ENCODE results near the gene TAF4B. TPM values are rescaled to one million over a fixed set of nuclear protein-coding genes. Genes with fewer than 3 reads are reported as not detected.

The TAF4B gene
- total and polyA plus RNA-seq, 10 of the 15 experiments (the other 5 are each of a cell fraction or from before 2014, with no cell fraction given) = 2.3 to 15.0 (median 12.2) TPM

DNA sequence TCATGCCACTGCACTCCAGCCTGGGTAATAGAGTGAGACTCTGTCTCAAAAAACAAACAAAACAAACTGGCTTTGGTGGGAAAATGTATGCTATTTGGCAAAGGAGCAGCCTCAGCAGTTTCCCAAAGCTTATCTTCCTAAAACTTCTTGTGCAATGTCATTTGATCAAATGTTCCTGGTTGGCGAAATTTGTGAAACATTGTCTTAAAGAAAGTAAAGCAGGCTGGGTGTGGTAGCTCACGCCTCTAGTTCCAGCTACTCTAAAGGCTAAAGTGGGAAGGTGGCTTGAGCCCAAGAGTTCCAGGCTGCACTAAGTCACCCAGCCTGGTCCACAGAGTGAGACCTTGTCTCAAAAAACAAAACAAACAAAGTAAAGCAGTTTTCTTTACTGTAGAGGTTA, 17.3 kb upstream of the TAF4B start:
- WGBS (ENCODE audit: insufficient coverage, insufficient replicate concordance, low lambda C conversion rate, missing lambda C conversion rate) = 85% methylated on average over 2 of the region's 2 CpGs
- Histone ChIP-seq H4K20me1 (ENCODE audit: control insufficient read depth, insufficient read depth) (no peaks in the 10 kb centered on the region), H3K9me3 (replicated peaks; ENCODE audit: control insufficient read depth, insufficient read depth, low read length) (no peaks in the 10 kb centered on the region), H3K27me3 (replicated peaks in 1 of 2; ENCODE audit: control insufficient read depth in 2 of 2, insufficient read depth in 2 of 2, low read length in 1 of 2) (no peaks in the 10 kb centered on the region), H3K4me3 (no peak overlapping the region), H2AFZ (ENCODE audit: control insufficient read depth, low read depth, low read length) (no peak overlapping the region), H3K27ac (ENCODE audit: control insufficient read depth, insufficient read depth) (no peak overlapping the region), H3K4me2 (ENCODE audit: control insufficient read depth, insufficient read depth) (no peak overlapping the region), H3K9ac (ENCODE audit: control insufficient read depth, insufficient read depth, low read length) (no peak overlapping the region), H3K36me3 (ENCODE audit: control insufficient read depth in 2 of 2, insufficient read depth in 2 of 2, low read length in 1 of 2) (no peaks in the 10 kb centered on the region), H3K79me2 (ENCODE audit: control insufficient read depth, insufficient read depth, low read length) (no peaks in the 10 kb centered on the region), H3K4me1 (ENCODE audit: control insufficient read depth, insufficient read depth, low read length) (no peaks in the 10 kb centered on the region)
- ATAC-seq (no peak), FAIRE-seq (no peak), DNase-seq (ENCODE audit: low read depth, low spot score) (no peak)
- ChIA-PET RAD21 (ENCODE audit: unreplicated experiment) (no interaction called here), SMC1A (ENCODE audit: uncharacterized antibody, unreplicated experiment) (interaction anchor here (0.6 to 1.4 kb wide), 4 partner anchors 10 to 115 kb away, joined by 3 to 4 read pairs (median 3); no protein-coding TSS in a partner anchor), CTCF (no interaction called here), POLR2A (no interaction called here)
- BruUV-seq (replicated peaks) = no TSS peak
- no peak for TF ChIP-seq EZH2 (IDR thresholded peaks at IDR 0.05; ENCODE audit: borderline replicate concordance, control insufficient read depth, low read depth, low read length)
- no peak for TF ChIP-seq ZNF384 (IDR thresholded peaks at IDR 0.05; ENCODE audit: borderline replicate concordance, low read depth, low read length)
- no peak for TF ChIP-seq ZNF622 (IDR thresholded peaks at IDR 0.05)
- no peak for TF ChIP-seq NR2F1 (conservative IDR thresholded peaks at IDR 0.05)
- TF ChIP-seq STAT3 (IDR thresholded peaks at IDR 0.05; ENCODE audit: low read depth, low read length) = no peak
- TF ChIP-seq FOXM1 (IDR thresholded peaks at IDR 0.05; ENCODE audit: low read depth, low read length) = no peak
- TF ChIP-seq RAD21 (IDR thresholded peaks at IDR 0.05; ENCODE audit: insufficient read depth, low read depth, low read length) = no peak
- TF ChIP-seq BHLHE40 (IDR thresholded peaks at IDR 0.05; ENCODE audit: borderline replicate concordance in 1 of 2, low read depth in 2 of 2, low read length in 1 of 2) = no peak
- no peak for TF ChIP-seq WRNIP1 (IDR thresholded peaks at IDR 0.05; ENCODE audit: borderline replicate concordance, low read depth, low read length)
- no peak for TF ChIP-seq BACH1 (IDR thresholded peaks at IDR 0.05; ENCODE audit: borderline replicate concordance)
- TF ChIP-seq, protein P1, sequence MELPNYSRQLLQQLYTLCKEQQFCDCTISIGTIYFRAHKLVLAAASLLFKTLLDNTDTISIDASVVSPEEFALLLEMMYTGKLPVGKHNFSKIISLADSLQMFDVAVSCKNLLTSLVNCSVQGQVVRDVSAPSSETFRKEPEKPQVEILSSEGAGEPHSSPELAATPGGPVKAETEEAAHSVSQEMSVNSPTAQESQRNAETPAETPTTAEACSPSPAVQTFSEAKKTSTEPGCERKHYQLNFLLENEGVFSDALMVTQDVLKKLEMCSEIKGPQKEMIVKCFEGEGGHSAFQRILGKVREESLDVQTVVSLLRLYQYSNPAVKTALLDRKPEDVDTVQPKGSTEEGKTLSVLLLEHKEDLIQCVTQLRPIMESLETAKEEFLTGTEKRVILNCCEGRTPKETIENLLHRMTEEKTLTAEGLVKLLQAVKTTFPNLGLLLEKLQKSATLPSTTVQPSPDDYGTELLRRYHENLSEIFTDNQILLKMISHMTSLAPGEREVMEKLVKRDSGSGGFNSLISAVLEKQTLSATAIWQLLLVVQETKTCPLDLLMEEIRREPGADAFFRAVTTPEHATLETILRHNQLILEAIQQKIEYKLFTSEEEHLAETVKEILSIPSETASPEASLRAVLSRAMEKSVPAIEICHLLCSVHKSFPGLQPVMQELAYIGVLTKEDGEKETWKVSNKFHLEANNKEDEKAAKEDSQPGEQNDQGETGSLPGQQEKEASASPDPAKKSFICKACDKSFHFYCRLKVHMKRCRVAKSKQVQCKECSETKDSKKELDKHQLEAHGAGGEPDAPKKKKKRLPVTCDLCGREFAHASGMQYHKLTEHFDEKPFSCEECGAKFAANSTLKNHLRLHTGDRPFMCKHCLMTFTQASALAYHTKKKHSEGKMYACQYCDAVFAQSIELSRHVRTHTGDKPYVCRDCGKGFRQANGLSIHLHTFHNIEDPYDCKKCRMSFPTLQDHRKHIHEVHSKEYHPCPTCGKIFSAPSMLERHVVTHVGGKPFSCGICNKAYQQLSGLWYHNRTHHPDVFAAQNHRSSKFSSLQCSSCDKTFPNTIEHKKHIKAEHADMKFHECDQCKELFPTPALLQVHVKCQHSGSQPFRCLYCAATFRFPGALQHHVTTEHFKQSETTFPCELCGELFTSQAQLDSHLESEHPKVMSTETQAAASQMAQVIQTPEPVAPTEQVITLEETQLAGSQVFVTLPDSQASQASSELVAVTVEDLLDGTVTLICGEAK (IDR thresholded peaks at IDR 0.05; ENCODE audit: borderline replicate concordance) = no peak
- TF ChIP-seq, protein P2, sequence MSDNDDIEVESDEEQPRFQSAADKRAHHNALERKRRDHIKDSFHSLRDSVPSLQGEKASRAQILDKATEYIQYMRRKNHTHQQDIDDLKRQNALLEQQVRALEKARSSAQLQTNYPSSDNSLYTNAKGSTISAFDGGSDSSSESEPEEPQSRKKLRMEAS (IDR thresholded peaks at IDR 0.05; ENCODE audit: low read depth, low read length) = no peak
- TF ChIP-seq, protein P3, sequence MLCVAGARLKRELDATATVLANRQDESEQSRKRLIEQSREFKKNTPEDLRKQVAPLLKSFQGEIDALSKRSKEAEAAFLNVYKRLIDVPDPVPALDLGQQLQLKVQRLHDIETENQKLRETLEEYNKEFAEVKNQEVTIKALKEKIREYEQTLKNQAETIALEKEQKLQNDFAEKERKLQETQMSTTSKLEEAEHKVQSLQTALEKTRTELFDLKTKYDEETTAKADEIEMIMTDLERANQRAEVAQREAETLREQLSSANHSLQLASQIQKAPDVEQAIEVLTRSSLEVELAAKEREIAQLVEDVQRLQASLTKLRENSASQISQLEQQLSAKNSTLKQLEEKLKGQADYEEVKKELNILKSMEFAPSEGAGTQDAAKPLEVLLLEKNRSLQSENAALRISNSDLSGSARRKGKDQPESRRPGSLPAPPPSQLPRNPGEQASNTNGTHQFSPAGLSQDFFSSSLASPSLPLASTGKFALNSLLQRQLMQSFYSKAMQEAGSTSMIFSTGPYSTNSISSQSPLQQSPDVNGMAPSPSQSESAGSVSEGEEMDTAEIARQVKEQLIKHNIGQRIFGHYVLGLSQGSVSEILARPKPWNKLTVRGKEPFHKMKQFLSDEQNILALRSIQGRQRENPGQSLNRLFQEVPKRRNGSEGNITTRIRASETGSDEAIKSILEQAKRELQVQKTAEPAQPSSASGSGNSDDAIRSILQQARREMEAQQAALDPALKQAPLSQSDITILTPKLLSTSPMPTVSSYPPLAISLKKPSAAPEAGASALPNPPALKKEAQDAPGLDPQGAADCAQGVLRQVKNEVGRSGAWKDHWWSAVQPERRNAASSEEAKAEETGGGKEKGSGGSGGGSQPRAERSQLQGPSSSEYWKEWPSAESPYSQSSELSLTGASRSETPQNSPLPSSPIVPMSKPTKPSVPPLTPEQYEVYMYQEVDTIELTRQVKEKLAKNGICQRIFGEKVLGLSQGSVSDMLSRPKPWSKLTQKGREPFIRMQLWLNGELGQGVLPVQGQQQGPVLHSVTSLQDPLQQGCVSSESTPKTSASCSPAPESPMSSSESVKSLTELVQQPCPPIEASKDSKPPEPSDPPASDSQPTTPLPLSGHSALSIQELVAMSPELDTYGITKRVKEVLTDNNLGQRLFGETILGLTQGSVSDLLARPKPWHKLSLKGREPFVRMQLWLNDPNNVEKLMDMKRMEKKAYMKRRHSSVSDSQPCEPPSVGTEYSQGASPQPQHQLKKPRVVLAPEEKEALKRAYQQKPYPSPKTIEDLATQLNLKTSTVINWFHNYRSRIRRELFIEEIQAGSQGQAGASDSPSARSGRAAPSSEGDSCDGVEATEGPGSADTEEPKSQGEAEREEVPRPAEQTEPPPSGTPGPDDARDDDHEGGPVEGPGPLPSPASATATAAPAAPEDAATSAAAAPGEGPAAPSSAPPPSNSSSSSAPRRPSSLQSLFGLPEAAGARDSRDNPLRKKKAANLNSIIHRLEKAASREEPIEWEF (IDR thresholded peaks at IDR 0.05; ENCODE audit: insufficient replicate concordance, low read depth, low read length) = no peak
- no peak for TF ChIP-seq RUNX3 (IDR thresholded peaks at IDR 0.05; ENCODE audit: low read length)
- in situ Hi-C loops (cut with MboI) = no loop called here
- intact Hi-C loops (cut with micrococcal nuclease; ENCODE audit: unreplicated experiment) = no loop called here

All from GM12878 (cell line).